Measurements from ENCODE around the gene NUTM2F. TPM values are rescaled to one million over a fixed set of nuclear protein-coding genes. Genes with fewer than 3 reads are reported as not detected.
"Not testable (repeated sequence)": the region's sequence is repeated elsewhere in the genome, so short reads cannot be mapped to it uniquely, and the experiment has no call there.

The NUTM2F gene
- total RNA-seq, 1 donor from 2014 or later, result not detected

GRCh38 chr9:94315034-94315984 is 13.1 kb downstream of the NUTM2F start:
- DNase-seq (ENCODE audit: low spot score), result not testable (repeated sequence)

- no peak for DNase-seq (ENCODE audit: low spot score)
Measured at GRCh38 chr9:94303321-94303720, 25.1 kb downstream of the NUTM2F start.

GRCh38 chr9:94302426-94302825 is 26.0 kb downstream of the NUTM2F start:
- DNase-seq (ENCODE audit: low spot score), result no peak

GRCh38 chr9:94301583-94301982 is 26.9 kb downstream of the NUTM2F start:
- DNase-seq (ENCODE audit: low spot score), result no peak

GRCh38 chr9:94300470-94301301 is 27.8 kb downstream of the NUTM2F start:
- no peak for DNase-seq (ENCODE audit: low spot score)

- no peak for DNase-seq (ENCODE audit: low spot score)
Measured at GRCh38 chr9:94298949-94299599, 29.4 kb downstream of the NUTM2F start.

GRCh38 chr9:94289691-94290090 is 38.8 kb downstream of the NUTM2F start:
- DNase-seq (ENCODE audit: low spot score), result no peak

GRCh38 chr9:94287877-94288513 is 40.4 kb downstream of the NUTM2F start:
- no peak for DNase-seq (ENCODE audit: low spot score)

GRCh38 chr9:94286116-94286515 is 42.3 kb downstream of the NUTM2F start:
- DNase-seq (ENCODE audit: low spot score), result no peak

GRCh38 chr9:94281101-94281500 is 47.3 kb downstream of the NUTM2F start:
- no peak for DNase-seq (ENCODE audit: low spot score)

- no peak for DNase-seq (ENCODE audit: low spot score)
Measured at GRCh38 chr9:94280409-94280989, 47.9 kb downstream of the NUTM2F start.

GRCh38 chr9:94277885-94278536 is 50.4 kb downstream of the NUTM2F start:
- no peak for DNase-seq (ENCODE audit: low spot score)

GRCh38 chr9:94277029-94277428 is 51.4 kb downstream of the NUTM2F start:
- not testable (repeated sequence) for DNase-seq (ENCODE audit: low spot score)

- no peak for DNase-seq (ENCODE audit: low spot score)
Measured at GRCh38 chr9:94270009-94270408, 58.4 kb downstream of the NUTM2F start.

GRCh38 chr9:94269264-94269663 is 59.2 kb downstream of the NUTM2F start:
- no peak for DNase-seq (ENCODE audit: low spot score)

Other genes starting within 250 kb of the NUTM2F start
- gene PTPDC1, start 244.2 kb downstream of the NUTM2F start, total RNA-seq, result 4.6 TPM
- 6.0 TPM for gene ZNF169, start 69.3 kb downstream of the NUTM2F start, total RNA-seq
- 0.17 TPM for gene PCAT7, start 226.4 kb upstream of the NUTM2F start, total RNA-seq

Measured in mucosa of gallbladder (tissue), 1 donor.